GM12892 (cell line): Measurements from ENCODE around the gene S1PR2.

Experiments
- POLR2A ChIP-seq: IDR thresholded peaks from 2 replicates; pipeline ENCODE4 v1.6.1; 2011; ENCODE audit warnings: low read depth, low read length, control low read depth
- POLR2AphosphoS5 ChIP-seq: IDR thresholded peaks from 2 replicates; pipeline ENCODE4 v1.6.1; 2011; ENCODE audit warnings: low read depth, low read length, control low read depth

DNA sequence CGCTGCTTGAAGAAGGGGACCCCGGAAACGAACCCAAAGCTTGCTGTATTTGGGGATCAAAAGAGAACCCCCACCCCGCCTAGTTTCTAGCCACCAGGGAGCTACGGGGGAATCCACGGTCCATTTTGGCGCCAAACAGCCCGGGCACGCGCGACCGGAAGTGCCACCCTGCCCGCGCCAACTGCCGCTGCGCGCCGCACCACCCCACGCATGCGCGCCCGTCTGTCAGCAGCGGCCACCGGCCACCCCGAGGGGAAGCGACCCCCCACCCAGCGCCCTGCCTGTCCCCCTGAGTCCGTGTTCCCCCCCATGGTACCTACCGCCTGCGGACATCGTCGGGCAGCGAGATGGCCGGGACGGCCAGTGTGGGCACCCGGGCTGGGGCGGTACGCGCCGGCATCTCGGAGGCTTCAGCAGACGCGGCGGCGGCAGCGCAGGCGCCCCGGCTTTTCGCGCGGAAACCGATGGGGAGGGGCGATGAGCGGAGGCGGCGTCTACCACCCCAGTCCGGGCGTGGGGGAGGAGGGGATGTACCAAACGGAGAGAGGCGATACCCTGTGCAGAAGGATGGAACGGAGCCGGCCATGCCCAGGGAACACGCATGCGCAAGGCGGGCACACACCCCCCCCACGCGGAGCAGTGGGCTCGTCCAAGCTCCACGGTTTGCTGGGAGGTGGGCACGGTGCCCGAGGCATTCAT is 36.5 kb downstream of the S1PR2 start, which contains the start of gene DNMT1:
- TF ChIP-seq POLR2AphosphoS5 (peak; percentile 87), POLR2A (peak; percentile 91)
